ENCODE results near the gene TCF7L1.

TCF7L1 gene

GRCh38 chr2:85234868-85235267, 101.7 kb downstream of the TCF7L1 start:
- DNase-seq: no peak

DNA sequence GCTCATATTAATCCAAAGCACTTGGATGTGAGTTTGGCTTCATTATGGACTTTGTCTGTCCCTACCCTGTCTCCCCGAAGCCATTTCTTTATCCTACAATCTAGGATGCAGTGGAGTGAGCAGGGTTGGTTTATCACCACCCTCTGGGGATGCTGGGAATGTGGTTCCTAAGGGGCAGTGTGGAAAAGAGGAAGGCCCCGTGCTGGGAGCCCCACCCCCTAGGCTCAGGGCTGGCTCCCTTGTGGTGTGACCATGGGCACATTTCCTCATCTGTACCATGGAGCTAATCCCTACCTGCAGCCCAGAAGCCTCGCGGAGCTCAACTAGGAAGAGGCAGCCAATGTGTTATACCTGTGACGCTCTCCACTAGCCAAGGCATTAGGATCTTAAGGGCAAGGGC, 102.1 kb downstream of the TCF7L1 start:
- no peak for DNase-seq

DNA sequence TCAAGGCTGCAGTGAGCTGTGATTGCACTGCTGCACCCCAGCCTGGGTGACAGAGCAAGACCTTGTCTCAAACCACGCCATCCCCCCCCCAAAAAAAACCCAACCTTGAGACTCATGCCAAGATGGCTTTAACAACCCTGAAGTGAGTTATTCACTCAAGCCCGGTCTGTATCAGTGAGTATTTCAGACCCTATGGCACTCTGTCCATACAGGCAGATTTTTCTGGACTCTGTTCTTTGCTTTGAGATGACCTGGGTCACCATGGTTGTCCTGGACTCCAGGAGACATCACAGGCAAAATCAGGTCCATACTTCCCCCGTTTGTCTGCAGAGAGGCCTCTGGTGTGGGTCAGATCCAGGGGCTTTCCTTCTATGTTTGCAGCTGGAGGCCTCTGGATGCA, 102.9 kb downstream of the TCF7L1 start:
- no peak for DNase-seq

- no peak for DNase-seq
Observed at GRCh38 chr2:85237849-85238565, 104.8 kb downstream of the TCF7L1 start.

- DNase-seq: no peak
Observed at GRCh38 chr2:85238607-85239006, 105.4 kb downstream of the TCF7L1 start.

- no peak for DNase-seq
Observed at GRCh38 chr2:85239102-85239501, 105.9 kb downstream of the TCF7L1 start.

DNA sequence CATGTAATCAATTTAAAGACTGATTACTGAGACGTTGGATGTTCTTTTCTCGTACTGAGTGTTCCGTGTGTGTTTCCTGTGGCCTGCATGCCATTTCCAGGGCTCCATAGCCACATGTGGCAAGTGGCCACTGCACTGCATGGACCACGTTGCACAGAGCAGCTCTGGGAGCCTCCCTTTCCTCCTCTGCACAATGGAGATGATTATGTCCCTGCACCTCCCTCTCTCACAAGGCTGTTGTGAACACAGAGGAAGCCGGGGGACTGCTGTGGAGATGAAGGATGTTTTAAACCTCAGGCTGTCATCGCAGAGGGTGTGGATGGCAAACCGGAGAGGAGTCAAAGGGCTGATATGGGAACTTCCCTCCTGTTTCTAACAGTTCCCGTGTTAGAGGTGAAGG, 106.9 kb downstream of the TCF7L1 start:
- DNase-seq: no peak

DNA sequence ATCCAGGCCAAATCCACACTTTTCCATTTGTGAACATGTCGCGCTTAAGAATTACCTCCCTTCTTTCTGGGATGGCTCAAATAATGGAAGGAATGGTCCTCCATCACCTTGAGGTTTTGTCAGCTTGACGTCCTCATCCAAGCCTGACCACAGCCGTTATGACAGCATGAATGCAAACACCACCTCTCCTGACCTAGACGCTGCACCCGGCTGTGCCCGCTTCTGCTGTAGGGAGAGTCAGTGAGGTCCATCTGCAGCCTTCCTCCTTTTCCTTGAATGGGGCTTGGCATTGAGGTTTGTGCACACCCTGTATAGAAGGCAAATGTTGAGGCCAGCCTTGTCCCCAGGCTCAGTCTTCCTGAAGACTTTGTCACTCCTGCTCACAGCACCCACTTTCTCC, 109.1 kb downstream of the TCF7L1 start:
- DNase-seq: no peak

GRCh38 chr2:85243101-85244072, 110.2 kb downstream of the TCF7L1 start:
- no peak for DNase-seq

DNA sequence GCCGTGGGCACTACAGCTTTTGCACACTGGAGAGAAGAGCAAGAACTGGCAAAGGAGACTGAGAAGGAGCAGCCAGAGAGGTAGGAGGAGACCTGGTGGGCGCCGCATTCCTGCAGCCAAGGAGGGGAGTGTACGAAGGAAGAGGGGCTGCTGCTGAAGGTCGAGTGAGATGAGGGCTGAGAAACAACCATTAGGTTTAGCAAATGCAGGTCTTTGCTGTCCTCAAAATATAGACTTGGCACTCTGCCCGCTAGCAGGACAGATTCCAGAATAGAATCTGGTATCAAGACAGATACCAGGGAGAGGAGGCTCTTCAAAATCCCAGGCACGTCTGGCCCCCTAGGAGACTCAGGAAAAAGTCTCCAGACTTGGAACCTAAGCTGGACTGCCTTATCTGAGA, 111.6 kb downstream of the TCF7L1 start:
- DNase-seq: no peak

GRCh38 chr2:85245891-85246290, 112.7 kb downstream of the TCF7L1 start:
- no peak for DNase-seq

GRCh38 chr2:85246348-85246747, 113.2 kb downstream of the TCF7L1 start:
- DNase-seq: peak; percentile 49

DNA sequence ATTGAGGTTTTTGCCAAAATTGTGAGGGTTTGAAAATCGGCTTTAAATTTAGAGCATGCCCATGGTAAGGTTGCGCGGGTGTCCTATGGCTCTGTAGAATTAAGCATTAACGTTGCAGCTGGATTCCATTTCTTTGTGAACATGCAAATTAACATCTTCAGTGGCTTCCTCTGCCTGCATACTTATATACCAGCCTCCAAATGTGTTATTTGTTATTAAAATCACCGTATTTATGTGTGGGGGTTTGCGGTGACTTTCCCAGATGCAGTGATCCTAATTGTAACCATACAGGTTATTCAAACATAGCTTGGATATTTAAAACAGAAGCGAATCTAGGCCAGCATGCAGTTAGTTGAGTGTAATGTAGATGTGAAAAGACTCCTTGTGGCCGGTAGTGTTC, 114.4 kb downstream of the TCF7L1 start:
- no peak for DNase-seq

GRCh38 chr2:85248773-85249509, 115.7 kb downstream of the TCF7L1 start:
- peak; percentile 75 for DNase-seq

DNA sequence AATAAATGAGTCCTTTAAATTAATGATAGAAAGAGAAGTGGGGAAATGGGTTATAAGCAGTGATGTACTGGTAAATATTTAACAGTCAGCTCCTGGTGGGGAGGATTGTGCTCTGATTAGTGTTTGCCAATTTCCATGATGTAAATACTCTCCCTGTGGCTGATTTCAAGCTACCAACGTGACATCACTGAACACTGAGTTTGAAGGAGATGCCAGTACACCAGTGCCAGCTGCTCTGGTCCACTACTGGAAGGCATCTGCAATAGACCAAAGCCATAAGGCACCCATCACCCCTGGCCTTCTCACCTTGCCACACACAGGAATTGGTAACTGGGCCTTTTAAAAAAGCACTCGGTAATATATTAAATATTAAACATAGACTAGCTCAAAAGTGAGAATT, 116.9 kb downstream of the TCF7L1 start:
- DNase-seq: peak; percentile 31

GRCh38 chr2:85251070-85251616, 118.0 kb downstream of the TCF7L1 start:
- no peak for DNase-seq

DNA sequence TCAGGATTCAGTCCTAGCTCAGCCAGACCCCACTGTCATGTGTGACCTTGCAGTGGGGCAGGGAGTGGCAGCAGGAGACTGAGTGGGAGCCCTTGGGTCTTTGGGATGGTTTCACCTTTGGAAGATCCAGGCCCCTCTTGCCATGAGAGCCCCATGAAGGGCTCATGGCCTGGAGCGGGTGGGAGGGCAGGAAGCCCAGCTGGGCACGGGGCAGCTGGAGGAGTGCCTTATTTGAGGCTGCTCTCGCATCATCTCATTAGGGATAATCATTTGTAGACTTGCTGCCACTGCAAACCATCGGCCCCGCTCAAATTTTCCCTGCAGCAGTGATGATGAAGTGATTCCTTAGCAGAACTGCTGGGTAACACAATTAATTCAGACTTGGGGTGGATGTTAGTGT, 120.7 kb downstream of the TCF7L1 start:
- DNase-seq: no peak

DNA sequence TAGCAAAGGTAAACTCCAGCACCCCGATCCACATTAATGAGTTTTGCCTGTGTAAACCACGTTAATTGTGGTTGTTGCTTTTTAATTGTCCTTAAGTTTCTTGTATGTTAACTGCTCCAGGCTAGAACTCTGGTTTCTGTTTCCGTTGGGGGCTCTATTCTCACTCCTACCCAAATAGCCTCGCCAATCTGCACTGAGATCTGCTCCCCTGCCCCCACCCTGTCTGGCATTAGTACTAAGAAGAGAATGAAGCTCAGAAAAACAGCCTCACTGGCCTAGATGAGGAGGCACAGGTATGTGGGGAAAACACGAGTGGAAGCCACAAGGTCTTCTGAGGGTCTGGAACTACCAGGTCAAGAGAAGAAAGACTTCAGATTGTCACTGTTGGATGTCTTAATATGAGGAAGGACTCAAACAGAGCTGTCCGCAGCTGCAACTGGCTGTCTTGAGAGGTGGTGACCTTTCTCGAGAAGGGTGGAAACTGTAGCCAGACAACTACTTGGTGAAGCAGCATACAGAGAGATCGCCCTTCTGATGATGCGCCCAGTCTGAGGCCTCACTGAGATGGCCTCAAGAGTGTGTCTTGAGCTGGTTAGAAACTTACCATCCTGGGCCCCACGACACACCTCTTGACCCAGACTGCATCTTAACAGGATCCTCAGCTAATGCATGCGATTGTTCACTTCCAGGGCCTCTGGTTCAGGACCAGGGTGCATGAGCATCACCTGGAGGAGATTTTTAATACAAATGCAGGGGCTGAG, 121.5 kb downstream of the TCF7L1 start:
- DNase-seq: no peak

DNA sequence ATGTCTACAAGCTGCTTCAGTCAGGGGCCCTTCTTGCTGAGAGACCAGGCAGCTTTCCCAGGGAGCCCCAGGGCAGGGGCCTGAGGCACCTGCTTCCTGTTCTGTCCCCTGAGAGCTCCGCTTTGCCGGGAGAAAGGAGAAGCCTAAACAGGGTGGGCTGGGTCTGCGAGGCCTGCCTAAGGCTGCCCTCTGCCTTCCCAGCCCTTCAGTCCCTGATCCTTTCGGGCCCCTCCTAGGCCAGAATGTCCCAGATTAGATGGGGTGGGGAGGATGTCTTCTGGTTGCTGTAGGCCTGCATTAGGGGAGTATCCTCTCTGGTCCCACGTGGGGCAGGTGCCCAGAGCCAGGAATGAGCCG, 122.2 kb downstream of the TCF7L1 start:
- DNase-seq: no peak

DNA sequence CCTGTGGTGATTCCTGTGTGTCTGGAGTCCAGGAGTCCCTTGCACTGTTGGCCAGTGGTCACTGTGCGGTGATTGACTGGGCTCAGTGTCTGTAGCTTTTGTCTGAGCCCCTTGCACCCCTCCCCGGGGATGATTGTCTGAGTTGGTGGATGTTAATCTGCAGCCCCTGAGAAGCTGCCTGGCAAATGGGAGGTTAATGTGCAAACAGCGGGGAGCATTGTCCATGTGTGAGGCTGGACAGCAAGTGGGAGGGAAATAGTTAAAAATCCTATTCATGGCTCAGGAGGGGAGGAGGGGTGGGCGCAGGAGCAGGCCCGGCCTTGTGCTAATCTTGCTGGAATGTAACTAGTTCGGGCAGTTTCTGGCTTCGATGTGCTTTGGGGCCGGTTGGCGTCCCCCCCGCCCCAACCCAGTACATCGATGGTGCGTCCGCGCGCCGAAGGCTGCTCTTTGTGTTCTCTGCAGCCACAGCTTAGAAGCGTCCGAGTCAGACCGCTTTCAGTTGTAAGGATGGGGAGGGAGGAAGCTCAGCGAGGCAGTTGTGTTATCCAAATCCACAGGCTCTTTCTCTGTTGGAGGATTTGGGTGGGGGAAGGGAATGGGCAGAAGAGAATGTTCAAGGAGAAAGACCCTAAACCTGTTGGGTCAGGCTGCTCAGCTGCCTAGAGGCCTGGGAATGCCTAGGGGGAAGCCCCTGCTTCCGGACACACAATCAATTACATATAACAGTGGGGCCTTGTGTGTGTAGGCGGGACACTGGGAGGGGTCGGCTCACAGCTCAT, 122.8 kb downstream of the TCF7L1 start:
- no peak for DNase-seq

GRCh38 chr2:85257359-85257969, 124.3 kb downstream of the TCF7L1 start:
- DNase-seq: no peak
